ENCODE measurements around the gene SNHG17. TPM values are rescaled to one million over a fixed set of nuclear protein-coding genes. Genes with fewer than 3 reads are reported as not detected.

SNHG17 gene
- total and polyA plus RNA-seq, 9 of the 15 experiments (the other 6 are each of a cell fraction or from before 2014, with no cell fraction given): 29.8 to 106 (median 57.7) TPM

- TF ChIP-seq ILF3 (IDR thresholded peaks at IDR 0.05; ENCODE audit: borderline replicate concordance) (no peak), ZZZ3 (IDR thresholded peaks at IDR 0.05) (no peak), ZNF695 (CRISPR knock-in tag; IDR thresholded peaks at IDR 0.05) (no peak), SRSF3 (IDR thresholded peaks at IDR 0.05; ENCODE audit: insufficient read depth, low read length) (no peak), BCLAF1 (IDR thresholded peaks at IDR 0.05; ENCODE audit: borderline replicate concordance in 1 of 2, control insufficient read depth in 1 of 2, low read depth in 2 of 2, low read length in 1 of 2) (no peak), CBX5 (IDR thresholded peaks at IDR 0.05; ENCODE audit: borderline replicate concordance, low read depth) (no peak), ZNF217 (CRISPR knock-in tag; IDR thresholded peaks at IDR 0.05) (no peak), ZNF280B (CRISPR knock-in tag; IDR thresholded peaks at IDR 0.05) (no peak), ZNF507 (tag; conservative IDR thresholded peaks at IDR 0.05) (no peak), NFE2L1 (tag; IDR thresholded peaks at IDR 0.05; ENCODE audit: borderline replicate concordance, low read depth) (no peak), NR4A1 (CRISPR knock-in tag; IDR thresholded peaks at IDR 0.05) (no peak), NR4A1 (tag; IDR thresholded peaks at IDR 0.05) (no peak), IRF9 (tag; IDR thresholded peaks at IDR 0.05) (no peak), PRPF4 (IDR thresholded peaks at IDR 0.05; ENCODE audit: insufficient read depth, low read depth, low read length, poor library complexity, severe bottlenecking) (no peak), PML (IDR thresholded peaks at IDR 0.05; ENCODE audit: low read length) (peak; percentile 81), SFPQ (IDR thresholded peaks at IDR 0.05; ENCODE audit: low read depth, low read length) (no peak), SIRT6 (IDR thresholded peaks at IDR 0.05; ENCODE audit: low read depth, low read length) (no peak), PKNOX1 (IDR thresholded peaks at IDR 0.05) (peak; percentile 46), BRD4 (IDR thresholded peaks at IDR 0.05) (no peak)
Observed at GRCh38 chr20:38452880-38453624, 17.9 kb upstream of the SNHG17 start (continued).

Data from K562 (cell line).